ENCODE measurements around the gene CENPU. TPM values are rescaled to one million over a fixed set of nuclear protein-coding genes. Genes with fewer than 3 reads are reported as not detected.

Gene CENPU
- total RNA-seq, 4 donors from 2014 or later = 0.34 to 1.3 (median 0.74) TPM

GRCh38 chr4:184752496-184753275 lies 18.8 kb upstream of the CENPU start:
- peaks cover 4 to 27% (median 13%) of the 10 kb centered on the region in 4 donors for H3K36me3 ChIP-seq
- H3K9me3 ChIP-seq = no peaks in the 10 kb centered on the region
- peaks cover 14 to 57% (median 26%) of the 10 kb centered on the region in 4 donors for H3K4me1 ChIP-seq
- DNase-seq (ENCODE audit: extremely low spot score) = no peak
- no peak for TF ChIP-seq POLR2A (IDR thresholded peaks at IDR 0.05; ENCODE audit: low read depth)
- no peak overlapping the region for H3K27ac ChIP-seq (replicated peaks in 1 of 4)
- intact Hi-C loops (cut with DNase I) = no loop called here
- WGBS = 93% methylated on average over 9 of the region's 9 CpGs
- no peaks in the 10 kb centered on the region for H3K27me3 ChIP-seq
- H3K4me3 ChIP-seq = no peak overlapping the region

- intact Hi-C loops (cut with DNase I) = no loop called here
- 71% methylated on average over 6 of the region's 6 CpGs for WGBS
- no peaks in the 10 kb centered on the region for H3K27me3 ChIP-seq
- no peak for DNase-seq (ENCODE audit: extremely low spot score)
- no peaks in the 10 kb centered on the region for H3K9me3 ChIP-seq
- TF ChIP-seq POLR2AphosphoS5 (IDR thresholded peaks at IDR 0.05) = no peak
- TF ChIP-seq CTCF (IDR thresholded peaks at IDR 0.05) = no peak
- no peak for TF ChIP-seq EP300 (IDR thresholded peaks at IDR 0.05)
- TF ChIP-seq POLR2A (IDR thresholded peaks at IDR 0.05; ENCODE audit: low read depth) = no peak
- H3K4me3 ChIP-seq = no peak overlapping the region
- H3K36me3 ChIP-seq = peaks cover 0 to 16% (median 5%) of the 10 kb centered on the region in 4 donors
- no peak overlapping the region for H3K27ac ChIP-seq (replicated peaks in 1 of 4)
- H3K4me1 ChIP-seq = peaks cover 25 to 57% (median 31%) of the 10 kb centered on the region in 4 donors
These were observed 17.7 kb upstream of the CENPU start for GRCh38 chr4:184751585-184751956.

GRCh38 chr4:184750926-184751584 lies 17.2 kb upstream of the CENPU start:
- no peak for TF ChIP-seq EP300 (IDR thresholded peaks at IDR 0.05)
- no peak for TF ChIP-seq POLR2A (IDR thresholded peaks at IDR 0.05; ENCODE audit: low read depth)
- TF ChIP-seq CTCF (IDR thresholded peaks at IDR 0.05) = no peak
- no peak for TF ChIP-seq POLR2AphosphoS5 (IDR thresholded peaks at IDR 0.05)
- WGBS = 73% methylated on average over 8 of the region's 8 CpGs
- DNase-seq (ENCODE audit: extremely low spot score) = no peak
- no peaks in the 10 kb centered on the region for H3K9me3 ChIP-seq
- H3K36me3 ChIP-seq = peaks cover 0 to 10% (median under 1%) of the 10 kb centered on the region in 4 donors
- intact Hi-C loops (cut with DNase I) = no loop called here
- no peaks in the 10 kb centered on the region for H3K27me3 ChIP-seq
- peaks cover 26 to 57% (median 34%) of the 10 kb centered on the region in 4 donors for H3K4me1 ChIP-seq
- H3K27ac ChIP-seq (replicated peaks in 1 of 4) = no peak overlapping the region
- H3K4me3 ChIP-seq = no peak overlapping the region

- H3K27ac ChIP-seq (replicated peaks in 1 of 4) = peak overlapping the region in 1 of 4 donors; percentile 79
- H3K9me3 ChIP-seq = no peaks in the 10 kb centered on the region
- H3K4me3 ChIP-seq = no peak overlapping the region
- TF ChIP-seq POLR2A (IDR thresholded peaks at IDR 0.05; ENCODE audit: low read depth) (no peak), POLR2AphosphoS5 (IDR thresholded peaks at IDR 0.05) (no peak), EP300 (IDR thresholded peaks at IDR 0.05) (no peak), CTCF (IDR thresholded peaks at IDR 0.05) (no peak)
- DNase-seq (ENCODE audit: extremely low spot score) = no peak
- no peaks in the 10 kb centered on the region for H3K27me3 ChIP-seq
- WGBS = 87% methylated on average over 8 of the region's 8 CpGs
- intact Hi-C loops (cut with DNase I) = loop anchor here (10.0 kb wide), 1 partner anchor 347 kb away; no protein-coding TSS in a partner anchor
- H3K4me1 ChIP-seq = peaks cover 19 to 48% (median 30%) of the 10 kb centered on the region in 4 donors
- H3K36me3 ChIP-seq = no peaks in the 10 kb centered on the region
These were observed 14.4 kb upstream of the CENPU start for GRCh38 chr4:184748251-184748652.

All from esophagus muscularis mucosa (tissue), 4 donors.